K562 (cell line): ENCODE data around the gene ERMARD. TPM values are rescaled to one million over a fixed set of nuclear protein-coding genes. Genes with fewer than 3 reads are reported as not detected.
A peak's percentile ranks its signal among the peaks of the same experiment; 100 is the strongest.

Source experiments
- BHLHE40 ChIP-seq: IDR thresholded peaks from 2 replicates; pipeline ENCODE4 v1.6.1; 2011; ENCODE audit warnings: low read length, improper control_type of control experiment
- ELF2 ChIP-seq: fragments of 250-450 bp; sonication (Bioruptor Pico); IDR thresholded peaks from 2 replicates; pipeline ENCODE4 v1.5.0; 2021; ENCODE audit warnings: mild to moderate bottlenecking
- HNRNPK ChIP-seq: fragments of 200-400 bp; formaldehyde crosslinking; IDR thresholded peaks from one replicate; pipeline ENCODE4 v1.6.1; 2018; ENCODE audit warnings: mild to moderate bottlenecking, low read depth, low read length; ENCODE audit not compliant: poor library complexity, severe bottlenecking
- HSF4 ChIP-seq: fragments of 250-450 bp; sonication (Bioruptor Pico); IDR thresholded peaks from 2 replicates; pipeline ENCODE4 v2.1.2; 2022; ENCODE audit warnings: mild to moderate bottlenecking, moderate library complexity, borderline replicate concordance
- PRPF4 ChIP-seq: fragments of 200-400 bp; formaldehyde crosslinking; IDR thresholded peaks from one replicate; pipeline ENCODE4 v1.6.1; 2017; ENCODE audit warnings: low read length, low read depth, mild to moderate bottlenecking; ENCODE audit not compliant: insufficient read depth, poor library complexity, severe bottlenecking
- ZFX ChIP-seq: sonication (generic); formaldehyde crosslinking; IDR thresholded peaks from 2 replicates; pipeline ENCODE4 v1.8.0; 2022; ENCODE audit warnings: mild to moderate bottlenecking, missing genetic modification reagents, moderate library complexity
- ZNF24 ChIP-seq: fragments of 450-650 bp; IDR thresholded peaks from 2 replicates; pipeline ENCODE4 v1.6.1; 2016
- ZNF3 ChIP-seq: fragments of 250-450 bp; sonication (Bioruptor Pico); IDR thresholded peaks from 2 replicates; pipeline ENCODE4 v1.5.0; 2021; ENCODE audit warnings: mild to moderate bottlenecking, moderate library complexity
- ZNF311 ChIP-seq: fragments of 250-450 bp; sonication (Bioruptor Pico); IDR thresholded peaks from 2 replicates; pipeline ENCODE4 v1.4.0; 2020; ENCODE audit warnings: mild to moderate bottlenecking, moderate library complexity
- ZNF507 ChIP-seq: conservative IDR thresholded peaks from 2 replicates; pipeline ENCODE4 v1.6.1; 2017; ENCODE audit warnings: missing genetic modification characterization, missing compliant biosample characterization
- ZNF586 ChIP-seq: fragments of 450-650 bp; formaldehyde crosslinking; conservative IDR thresholded peaks from 2 replicates; pipeline ENCODE4 v1.4.0; 2020; ENCODE audit warnings: mild to moderate bottlenecking, moderate library complexity
- ZNF780A ChIP-seq: fragments of 250-450 bp; sonication (Bioruptor Pico); IDR thresholded peaks from 2 replicates; pipeline ENCODE4 v1.5.0; 2021; ENCODE audit warnings: mild to moderate bottlenecking
- ZZZ3 ChIP-seq: fragments of 450-650 bp; IDR thresholded peaks from 2 replicates; pipeline ENCODE4 v1.6.1; 2016; ENCODE audit warnings: antibody characterized with exemption, mild to moderate bottlenecking, moderate library complexity
- polyA plus RNA-seq, 8 experiments: library from polyadenylated mRNA; depleted of rRNA in 4 of 8; stranded (reverse) in 5 of 8; unstranded in 3 of 8; fragments of >200 nt; fragmentation: Nextera tagmentation in 2 of 8; fragmentation: Illumina TruSeq in 1 of 8; extraction: Ambion mirVana in 2 of 8; extraction: Trizol in 1 of 8; gene quantifications; 2 replicates each; pipeline versions ENCODE4 v1.2.1 to v1.2.3, GENCODE V29; 2011 to 2014; ENCODE audit warnings: inconsistent platforms in 1 of 8, missing spikeins in 1 of 8
- total RNA-seq, 7 experiments: library from RNA; depleted of rRNA in 6 of 7; stranded (reverse); fragments of >200 nt in 6 of 7; fragmentation: Illumina TruSeq in 2 of 7; extraction: Trizol in 2 of 7; gene quantifications; 2 replicates each; pipeline versions ENCODE4 v1.2.1 to v1.2.3, GENCODE V29; 2011 to 2021; ENCODE audit warnings: low replicate concordance in 1 of 7
- TF ChIP-seq, protein P1 (sequence below): fragments of 450-650 bp; IDR thresholded peaks from 2 replicates; pipeline ENCODE4 v1.6.1; 2016; ENCODE audit warnings: low read depth, mild to moderate bottlenecking, moderate library complexity
- TF ChIP-seq, protein P2 (sequence below): fragments of 250-450 bp; sonication (Bioruptor Pico); IDR thresholded peaks from 2 replicates; pipeline ENCODE4 v1.8.0; 2021; ENCODE audit warnings: mild to moderate bottlenecking, moderate library complexity
- TF ChIP-seq, protein P3 (sequence below): fragments of 450-650 bp; IDR thresholded peaks from 2 replicates; pipeline ENCODE4 v1.7.1; 2018; ENCODE audit warnings: mild to moderate bottlenecking, low read depth; ENCODE audit not compliant: partially characterized antibody
- TF ChIP-seq, protein P4 (sequence below): sonication (generic); formaldehyde crosslinking; IDR thresholded peaks from 2 replicates; pipeline ENCODE4 v1.8.0; 2022; ENCODE audit warnings: mild to moderate bottlenecking, missing genetic modification reagents, borderline replicate concordance

Gene ERMARD
- total and polyA plus RNA-seq, 9 of the 15 experiments (the other 6 are each of a cell fraction or from before 2014, with no cell fraction given) = 14.5 to 68.6 (median 27.7) TPM

DNA sequence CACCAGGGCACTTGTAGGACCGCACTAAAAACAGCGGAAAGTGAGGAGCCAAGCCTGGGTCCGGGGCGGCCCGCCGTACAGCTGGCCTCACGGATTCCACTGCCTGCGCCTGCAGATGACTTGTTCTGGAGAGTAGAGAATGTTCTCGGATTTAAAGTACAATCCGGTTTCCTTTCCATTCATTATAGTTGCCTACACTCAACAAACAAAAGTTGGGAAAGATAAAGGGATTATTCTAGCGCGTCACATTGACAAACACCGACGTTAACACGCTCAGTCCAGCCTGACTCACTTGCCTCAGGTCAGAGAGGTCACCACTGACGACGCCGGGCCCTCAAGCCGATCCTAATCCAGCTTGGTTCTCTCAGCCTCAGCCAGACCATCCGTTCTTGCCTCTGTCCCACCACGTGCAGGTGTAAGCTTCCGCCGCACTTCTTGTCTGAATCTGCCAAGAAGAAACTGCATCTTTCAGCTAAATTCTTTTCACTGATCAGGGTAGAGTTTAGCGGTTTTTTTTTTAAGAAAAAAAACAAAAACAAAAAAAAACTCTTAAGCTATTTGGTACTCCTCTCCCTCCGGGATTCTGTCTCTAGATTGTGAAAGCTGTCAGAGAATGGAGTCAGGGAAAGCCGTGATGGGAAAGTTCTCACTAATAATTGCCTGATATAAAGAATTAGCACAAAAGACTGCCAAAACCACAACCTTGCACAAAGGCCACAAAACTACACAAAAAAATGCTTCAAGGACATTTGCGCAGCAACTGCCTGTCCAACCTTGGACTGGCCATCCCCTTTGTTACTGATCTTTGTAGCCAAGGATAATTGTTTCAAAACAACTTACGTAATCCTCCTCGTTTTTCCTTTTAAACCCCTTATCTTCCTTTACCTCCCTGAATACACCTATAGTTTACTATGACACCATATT is 26.0 kb upstream of the ERMARD start (continued):
- TF ChIP-seq, protein P1, sequence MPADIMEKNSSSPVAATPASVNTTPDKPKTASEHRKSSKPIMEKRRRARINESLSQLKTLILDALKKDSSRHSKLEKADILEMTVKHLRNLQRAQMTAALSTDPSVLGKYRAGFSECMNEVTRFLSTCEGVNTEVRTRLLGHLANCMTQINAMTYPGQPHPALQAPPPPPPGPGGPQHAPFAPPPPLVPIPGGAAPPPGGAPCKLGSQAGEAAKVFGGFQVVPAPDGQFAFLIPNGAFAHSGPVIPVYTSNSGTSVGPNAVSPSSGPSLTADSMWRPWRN = no peak
- TF ChIP-seq HSF4 (CRISPR knock-in tag) (no peak), ZNF24 (0 out of 2 replicates have a peak, but pooled peaks have one; percentile 44), ZNF507 (tag) (no peak), HNRNPK (no peak), BHLHE40 (peak; percentile 23; the same call in 1 of the 2 replicates), ZZZ3 (no peak), ZNF3 (CRISPR knock-in tag) (no peak), PRPF4 (no peak), ZFX (CRISPR knock-in tag) (peak; percentile 59), ZNF586 (CRISPR knock-in tag) (no peak), ZNF780A (CRISPR knock-in tag) (no peak), ELF2 (CRISPR knock-in tag) (no peak), ZNF311 (CRISPR knock-in tag) (0 out of 2 replicates have a peak, but pooled peaks have one; percentile 28)
- TF ChIP-seq, protein P2, sequence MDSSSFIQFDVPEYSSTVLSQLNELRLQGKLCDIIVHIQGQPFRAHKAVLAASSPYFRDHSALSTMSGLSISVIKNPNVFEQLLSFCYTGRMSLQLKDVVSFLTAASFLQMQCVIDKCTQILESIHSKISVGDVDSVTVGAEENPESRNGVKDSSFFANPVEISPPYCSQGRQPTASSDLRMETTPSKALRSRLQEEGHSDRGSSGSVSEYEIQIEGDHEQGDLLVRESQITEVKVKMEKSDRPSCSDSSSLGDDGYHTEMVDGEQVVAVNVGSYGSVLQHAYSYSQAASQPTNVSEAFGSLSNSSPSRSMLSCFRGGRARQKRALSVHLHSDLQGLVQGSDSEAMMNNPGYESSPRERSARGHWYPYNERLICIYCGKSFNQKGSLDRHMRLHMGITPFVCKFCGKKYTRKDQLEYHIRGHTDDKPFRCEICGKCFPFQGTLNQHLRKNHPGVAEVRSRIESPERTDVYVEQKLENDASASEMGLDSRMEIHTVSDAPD (CRISPR knock-in tag) = no peak
- TF ChIP-seq, protein P3, sequence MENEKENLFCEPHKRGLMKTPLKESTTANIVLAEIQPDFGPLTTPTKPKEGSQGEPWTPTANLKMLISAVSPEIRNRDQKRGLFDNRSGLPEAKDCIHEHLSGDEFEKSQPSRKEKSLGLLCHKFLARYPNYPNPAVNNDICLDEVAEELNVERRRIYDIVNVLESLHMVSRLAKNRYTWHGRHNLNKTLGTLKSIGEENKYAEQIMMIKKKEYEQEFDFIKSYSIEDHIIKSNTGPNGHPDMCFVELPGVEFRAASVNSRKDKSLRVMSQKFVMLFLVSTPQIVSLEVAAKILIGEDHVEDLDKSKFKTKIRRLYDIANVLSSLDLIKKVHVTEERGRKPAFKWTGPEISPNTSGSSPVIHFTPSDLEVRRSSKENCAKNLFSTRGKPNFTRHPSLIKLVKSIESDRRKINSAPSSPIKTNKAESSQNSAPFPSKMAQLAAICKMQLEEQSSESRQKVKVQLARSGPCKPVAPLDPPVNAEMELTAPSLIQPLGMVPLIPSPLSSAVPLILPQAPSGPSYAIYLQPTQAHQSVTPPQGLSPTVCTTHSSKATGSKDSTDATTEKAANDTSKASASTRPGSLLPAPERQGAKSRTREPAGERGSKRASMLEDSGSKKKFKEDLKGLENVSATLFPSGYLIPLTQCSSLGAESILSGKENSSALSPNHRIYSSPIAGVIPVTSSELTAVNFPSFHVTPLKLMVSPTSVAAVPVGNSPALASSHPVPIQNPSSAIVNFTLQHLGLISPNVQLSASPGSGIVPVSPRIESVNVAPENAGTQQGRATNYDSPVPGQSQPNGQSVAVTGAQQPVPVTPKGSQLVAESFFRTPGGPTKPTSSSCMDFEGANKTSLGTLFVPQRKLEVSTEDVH = no peak
- TF ChIP-seq, protein P4, sequence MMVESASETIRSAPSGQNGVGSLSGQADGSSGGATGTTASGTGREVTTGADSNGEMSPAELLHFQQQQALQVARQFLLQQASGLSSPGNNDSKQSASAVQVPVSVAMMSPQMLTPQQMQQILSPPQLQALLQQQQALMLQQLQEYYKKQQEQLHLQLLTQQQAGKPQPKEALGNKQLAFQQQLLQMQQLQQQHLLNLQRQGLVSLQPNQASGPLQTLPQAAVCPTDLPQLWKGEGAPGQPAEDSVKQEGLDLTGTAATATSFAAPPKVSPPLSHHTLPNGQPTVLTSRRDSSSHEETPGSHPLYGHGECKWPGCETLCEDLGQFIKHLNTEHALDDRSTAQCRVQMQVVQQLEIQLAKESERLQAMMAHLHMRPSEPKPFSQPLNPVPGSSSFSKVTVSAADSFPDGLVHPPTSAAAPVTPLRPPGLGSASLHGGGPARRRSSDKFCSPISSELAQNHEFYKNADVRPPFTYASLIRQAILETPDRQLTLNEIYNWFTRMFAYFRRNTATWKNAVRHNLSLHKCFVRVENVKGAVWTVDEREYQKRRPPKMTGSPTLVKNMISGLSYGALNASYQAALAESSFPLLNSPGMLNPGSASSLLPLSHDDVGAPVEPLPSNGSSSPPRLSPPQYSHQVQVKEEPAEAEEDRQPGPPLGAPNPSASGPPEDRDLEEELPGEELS = no peak
